GM18873 (cell line): ENCODE data around the gene CEP70.
"Not testable (repeated sequence)": the region's sequence is repeated elsewhere in the genome, so short reads cannot be mapped to it uniquely, and the experiment has no call there.

ENCODE experiments used
- ATAC-seq: cut with Tn5 transposase; IDR thresholded peaks from one replicate; pipeline ENCODE4 v1.9.1; 2021; ENCODE audit warnings: mild to moderate bottlenecking, moderate library complexity, moderate number of reproducible peaks; ENCODE audit not compliant: unreplicated experiment, low FRiP score

CEP70 gene

DNA sequence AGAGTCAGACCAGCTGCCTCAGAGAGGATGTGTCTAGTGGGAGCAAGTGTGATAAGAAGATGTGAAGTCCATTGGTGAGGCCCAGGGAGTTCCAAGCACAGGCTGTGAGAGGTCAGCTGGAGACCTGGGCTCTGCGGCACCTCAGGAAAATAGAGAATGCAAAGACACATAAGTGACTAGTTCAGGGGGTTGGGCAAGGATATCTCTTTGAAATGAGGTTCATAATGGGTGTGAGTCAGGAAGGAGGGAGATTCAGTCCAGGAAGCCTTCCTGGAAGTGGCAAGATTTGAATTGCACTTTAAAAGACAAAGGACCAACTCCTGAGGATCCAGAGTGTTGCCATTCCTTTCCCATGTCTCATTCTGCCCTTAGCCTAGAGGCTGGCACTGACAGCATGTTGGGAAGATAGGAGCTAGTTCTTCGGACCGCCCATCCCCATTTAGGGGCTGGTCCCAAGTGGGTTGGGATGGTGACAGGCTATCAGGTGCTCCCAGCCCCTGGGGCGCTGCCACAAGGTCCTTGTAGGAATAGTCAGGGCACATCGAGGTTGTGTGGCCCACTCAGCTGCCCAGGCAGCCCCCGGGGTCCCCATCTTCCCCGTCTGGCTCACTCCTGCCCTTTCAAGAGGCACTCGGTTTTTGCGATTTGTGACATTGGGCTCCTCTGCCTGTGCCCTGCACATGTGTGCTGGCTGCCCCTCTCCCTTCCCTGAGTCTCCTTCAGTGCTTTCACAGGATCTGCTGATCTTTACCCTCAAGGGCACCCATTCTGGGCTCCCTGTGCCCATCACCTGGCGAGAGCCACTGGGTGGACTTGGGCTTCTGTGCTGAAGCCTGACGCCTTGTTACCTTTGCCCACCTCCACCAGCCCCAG, 136.0 kb downstream of the CEP70 start:
- ATAC-seq, result no peak

DNA sequence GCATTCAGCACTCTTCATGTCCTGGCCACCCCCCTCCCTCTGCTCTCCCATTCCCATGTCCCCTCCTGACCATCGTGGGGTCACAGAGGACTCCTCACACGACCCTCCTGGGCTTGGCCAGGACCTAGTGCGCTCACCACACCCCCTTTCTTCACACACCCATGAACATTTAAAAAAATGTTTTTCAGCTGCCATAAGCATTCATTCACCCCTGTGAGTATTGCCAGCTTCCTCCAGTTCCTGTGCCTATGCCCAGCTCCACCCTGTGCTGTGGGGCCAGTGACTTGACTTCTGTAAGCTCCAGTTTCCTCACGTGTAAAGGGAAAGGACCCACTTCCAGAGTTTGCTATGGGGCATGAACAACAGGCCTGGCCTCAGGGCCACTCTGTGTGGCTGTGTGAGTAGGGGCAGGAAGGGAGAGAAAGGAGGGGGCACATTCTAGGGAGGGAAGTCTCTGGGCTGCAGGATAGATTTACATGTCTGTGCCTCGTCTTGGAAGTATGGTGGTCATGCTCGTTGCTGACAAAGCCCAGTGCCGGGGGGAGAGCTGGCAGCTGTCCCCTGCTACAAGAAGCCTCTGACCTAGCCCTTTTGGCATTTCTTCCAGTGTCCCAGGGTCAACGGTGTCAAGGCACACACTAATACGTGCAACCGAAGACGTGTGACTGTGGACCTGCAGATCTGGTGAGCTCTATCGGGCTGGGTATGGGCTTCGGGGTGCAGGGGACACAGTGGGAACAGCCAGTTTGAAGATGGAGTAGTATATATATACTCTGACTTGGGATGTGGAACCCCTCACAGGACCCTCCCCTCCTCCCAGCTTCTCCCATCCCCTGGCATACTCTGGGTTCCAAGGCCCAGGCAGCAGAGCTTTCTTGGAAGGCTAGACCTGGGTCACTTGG, 136.8 kb downstream of the CEP70 start:
- no peak for ATAC-seq

DNA sequence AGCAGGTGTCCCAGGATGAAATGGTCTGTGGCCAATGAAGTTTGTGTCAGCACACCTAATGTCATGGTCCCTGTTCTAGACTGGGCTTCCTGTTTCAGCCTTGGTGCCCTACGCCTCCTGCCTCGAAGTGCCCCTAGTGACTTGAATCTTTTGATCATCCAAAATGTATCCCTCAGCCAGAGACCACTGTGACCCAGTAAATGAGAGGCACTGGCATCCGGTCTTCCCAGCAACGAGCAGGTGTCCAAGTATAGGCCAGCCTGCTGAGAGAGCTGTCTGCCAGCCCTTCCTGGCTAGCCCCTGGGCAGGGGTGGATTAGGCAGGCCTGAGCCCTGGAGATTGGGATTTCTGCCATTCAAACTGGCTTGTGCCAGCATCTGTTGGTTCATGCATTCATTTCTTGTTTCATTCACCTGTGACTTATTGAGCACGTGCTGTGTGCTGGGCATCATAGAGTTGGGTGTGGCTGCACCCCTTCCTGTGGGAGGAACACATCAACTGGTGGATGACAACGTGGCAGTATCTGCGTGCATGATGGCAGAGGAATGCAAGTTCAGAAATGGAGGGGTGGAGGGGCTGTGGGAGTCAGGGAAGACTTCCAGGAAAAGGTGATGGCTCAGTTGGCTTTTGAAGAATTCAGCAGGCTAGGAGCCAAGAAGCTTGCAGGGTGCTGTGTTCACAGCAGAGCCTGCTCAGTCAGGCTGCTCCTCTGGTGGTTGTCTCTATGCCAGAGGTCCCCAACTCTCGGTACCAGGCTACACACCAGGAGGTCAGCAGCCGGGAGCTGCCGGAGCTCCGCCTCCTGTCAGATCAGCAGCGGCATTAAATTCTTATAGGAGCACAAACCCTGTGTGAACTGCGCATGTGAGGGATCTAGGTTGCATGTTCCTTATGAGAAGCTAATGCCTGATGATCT, 138.0 kb downstream of the CEP70 start:
- no peak for ATAC-seq

DNA sequence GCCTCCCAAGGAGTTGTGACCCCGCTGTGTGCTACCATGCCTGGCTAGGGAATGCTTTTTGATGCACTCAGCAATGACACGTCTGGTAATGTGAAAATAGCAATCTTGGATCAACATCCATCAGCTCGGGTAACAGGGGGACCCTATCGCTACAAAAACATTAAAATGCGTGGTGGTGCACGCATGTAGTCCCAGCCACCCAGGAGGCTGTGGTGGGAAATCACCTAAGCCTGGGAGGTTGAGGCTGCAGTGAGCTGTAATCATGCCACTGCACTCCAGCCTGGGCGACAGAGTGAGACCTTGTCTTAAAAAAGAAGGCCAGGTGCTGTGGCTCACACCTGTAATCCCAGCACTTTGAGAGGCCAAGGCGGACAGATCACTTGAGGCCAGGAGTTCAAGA, 140.1 kb downstream of the CEP70 start:
- not testable (repeated sequence) for ATAC-seq

DNA sequence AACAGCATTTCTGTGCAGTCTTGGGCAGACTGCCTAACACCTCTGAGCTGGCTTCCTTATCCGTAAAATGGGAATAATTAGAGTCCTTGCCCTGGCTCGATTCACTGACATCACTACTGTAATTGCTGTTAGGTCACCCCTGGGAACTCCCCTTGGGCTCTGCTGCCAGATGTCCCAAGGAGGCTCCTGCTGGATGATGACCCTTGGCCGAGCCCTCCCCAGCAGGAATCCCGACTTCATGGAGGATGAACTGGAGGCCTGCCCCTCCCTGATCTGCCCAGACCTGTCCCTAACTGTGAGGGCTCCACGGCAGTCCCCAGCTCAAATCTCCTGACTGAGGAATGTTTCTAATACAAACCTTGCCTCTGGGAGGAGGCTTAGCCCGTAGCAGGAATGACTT, 141.6 kb downstream of the CEP70 start:
- ATAC-seq, result no peak

DNA sequence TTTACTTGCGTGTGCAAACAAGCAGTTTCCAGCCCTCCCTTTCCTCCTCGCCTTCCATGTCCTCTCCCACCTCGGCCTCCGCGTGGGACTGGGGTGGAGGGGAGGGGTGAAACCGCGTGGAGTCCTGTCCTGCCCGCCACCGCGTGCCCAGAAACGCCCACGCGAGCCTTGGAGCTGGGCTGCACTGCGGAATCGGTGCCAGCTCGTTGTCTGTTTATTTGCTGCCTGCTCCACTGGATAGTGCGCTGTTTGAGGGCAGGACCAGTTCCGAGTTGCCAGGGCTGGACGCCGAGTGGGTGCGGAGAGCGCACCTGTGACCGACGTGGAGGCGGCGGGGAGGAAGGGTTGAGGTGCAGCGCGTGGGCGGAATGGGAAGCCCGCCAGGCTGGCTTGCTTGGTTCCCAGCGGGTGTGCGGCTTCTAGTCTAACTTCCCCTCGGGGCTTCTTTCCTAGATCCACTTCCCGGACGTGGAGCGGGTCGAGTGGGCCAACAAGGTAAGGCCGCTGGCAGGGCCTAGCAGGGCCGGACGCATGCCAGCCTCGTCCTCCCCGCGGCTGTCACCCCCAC, 142.4 kb downstream of the CEP70 start:
- no peak for ATAC-seq

DNA sequence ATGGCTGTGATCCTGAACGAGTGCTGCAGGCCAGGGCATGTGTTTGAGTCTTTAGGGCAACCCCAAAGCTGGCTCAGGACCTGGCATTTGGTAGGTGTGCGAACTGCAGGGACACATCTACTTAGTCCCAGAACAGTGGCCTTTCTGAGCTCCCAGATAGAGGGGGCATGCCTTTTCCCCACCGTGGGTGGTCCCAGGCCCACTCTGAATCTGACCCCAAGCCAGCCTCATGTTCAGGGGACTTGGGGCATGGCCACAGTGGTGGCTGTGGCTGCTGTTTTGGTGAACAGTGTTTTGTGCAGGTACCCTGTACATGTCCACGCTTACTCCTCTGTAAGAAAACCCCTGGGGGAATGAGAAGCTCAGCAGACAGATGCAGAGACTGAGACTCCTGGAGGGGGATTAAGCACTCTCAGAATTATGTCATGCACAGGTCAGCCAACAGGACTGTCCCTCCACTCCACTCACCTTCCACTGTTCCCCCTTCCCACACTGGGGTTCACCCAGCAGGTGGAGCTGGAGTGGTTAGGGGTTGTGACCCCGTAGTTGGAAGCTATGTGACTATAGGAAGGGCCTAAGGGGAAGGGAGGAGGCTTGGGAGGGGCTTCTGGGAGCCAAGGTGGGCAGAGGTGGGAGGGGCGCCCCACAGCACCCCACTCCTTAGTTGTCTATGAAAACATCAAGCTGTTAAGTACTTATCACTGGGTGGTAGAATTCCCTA, 143.2 kb downstream of the CEP70 start:
- ATAC-seq, result no peak

DNA sequence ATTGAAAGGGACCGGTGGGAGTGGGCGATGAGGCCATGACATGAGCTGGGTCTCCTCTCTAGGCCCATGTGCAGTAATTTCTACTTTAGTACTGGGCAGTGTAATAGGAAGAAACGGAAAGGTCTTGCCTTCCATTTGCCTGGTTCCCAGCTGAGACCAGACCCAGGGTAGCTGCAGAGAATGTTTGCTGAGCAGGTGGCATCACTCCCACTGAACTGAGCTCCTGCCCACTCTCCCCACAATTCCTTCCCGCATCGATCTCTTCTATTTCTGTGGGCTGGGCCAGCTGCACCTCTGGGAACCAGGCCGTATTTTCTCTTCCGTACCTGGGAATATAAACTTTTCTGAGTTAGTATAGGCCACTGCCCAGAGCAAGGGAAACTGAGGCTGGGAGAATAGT, 143.9 kb downstream of the CEP70 start:
- ATAC-seq, result no peak

DNA sequence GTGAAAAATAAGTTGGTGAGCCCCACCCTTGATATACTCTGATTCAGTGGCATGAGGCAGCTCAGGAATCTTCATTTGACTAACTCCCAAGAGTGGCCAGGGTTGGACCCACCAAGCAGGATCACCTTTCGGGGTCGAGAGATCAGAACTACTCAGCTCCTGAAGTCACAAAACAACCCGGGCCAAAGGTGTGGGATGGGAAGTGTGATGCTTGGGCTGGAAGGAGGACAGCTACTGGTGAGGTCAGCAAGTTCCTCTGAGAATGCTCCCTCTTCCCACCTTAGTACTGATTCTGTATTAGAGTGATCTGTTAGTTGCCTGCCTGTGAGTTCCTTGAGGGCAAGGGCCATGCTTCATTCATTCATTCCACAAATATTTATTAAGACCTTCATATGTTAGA, 144.6 kb downstream of the CEP70 start:
- no peak for ATAC-seq

DNA sequence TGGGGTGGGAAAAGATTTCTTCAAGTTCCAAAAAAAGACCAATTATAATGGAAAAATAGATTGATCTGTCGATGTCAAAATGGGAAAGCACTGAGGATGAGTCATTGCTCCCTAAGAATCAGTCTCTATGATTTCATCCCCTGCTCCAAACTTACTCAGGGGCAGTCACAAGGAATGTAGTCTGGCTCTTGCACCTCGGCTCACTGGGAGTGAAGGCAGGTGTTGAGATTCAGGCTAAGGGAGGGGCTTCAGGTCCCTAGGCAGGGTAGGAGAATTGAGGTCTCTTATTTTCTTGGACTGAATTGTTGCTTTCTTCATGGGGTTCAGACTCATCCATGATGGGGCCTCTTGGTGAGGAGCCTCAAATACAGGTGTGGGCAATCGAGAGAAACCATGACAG, 145.4 kb downstream of the CEP70 start:
- no peak for ATAC-seq

DNA sequence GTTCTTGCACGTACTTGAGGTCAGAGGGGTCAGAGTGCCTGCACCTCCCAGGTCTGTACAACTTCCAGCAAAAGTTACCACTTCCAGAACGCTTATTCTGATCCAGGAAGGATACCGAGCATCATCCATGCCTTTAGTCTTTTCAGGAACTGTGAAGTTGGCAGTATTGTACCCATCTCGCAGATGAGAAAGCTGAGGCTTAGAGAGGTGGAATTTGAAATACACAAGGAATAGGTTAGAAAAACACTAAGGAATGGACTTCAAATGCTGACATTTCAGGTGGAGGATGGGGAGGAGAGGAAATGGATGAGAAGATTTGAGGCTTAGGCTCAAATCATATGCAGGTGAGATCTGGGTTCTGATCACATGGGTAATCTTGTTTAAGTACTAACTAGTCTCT, 148.4 kb downstream of the CEP70 start:
- ATAC-seq, result no peak

DNA sequence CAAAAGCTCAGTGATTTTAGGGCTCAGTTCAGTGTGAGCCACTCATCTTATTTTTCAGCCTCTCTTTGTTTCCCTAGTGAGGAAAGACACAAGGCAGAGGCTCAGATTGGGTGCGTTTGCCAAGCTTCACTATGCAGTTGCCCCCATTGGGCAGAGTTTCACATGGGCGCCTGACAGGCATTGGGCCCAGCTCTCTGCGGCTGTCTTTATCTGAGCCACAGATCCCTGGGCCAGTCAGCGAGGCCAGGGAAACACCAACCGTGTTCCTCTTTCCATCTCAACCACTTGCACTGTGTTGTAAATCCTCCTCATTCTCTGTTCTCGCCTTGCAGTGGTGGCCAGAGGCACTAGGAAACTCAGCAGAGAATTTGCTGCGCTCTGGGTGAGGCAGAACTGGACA, 148.8 kb downstream of the CEP70 start:
- ATAC-seq, result no peak
